Stimulated activated CD4-positive, alpha-beta T cell treated with anti-CD3 and anti-CD28 coated beads, TNF-alpha, amount 100 ng/mL, for 24 hours (primary cell): ENCODE data around the gene TECTA.
A peak's percentile ranks its signal among the peaks of the same experiment; 100 is the strongest.
"Not testable (repeated sequence)": the region's sequence is repeated elsewhere in the genome, so short reads cannot be mapped to it uniquely, and the experiment has no call there.

Experiments
- DNase-seq, 3 experiments: peaks; one replicate each; pipeline ENCODE4 v3.0.0-alpha.2; 2020; ENCODE audit warnings: low read depth in 3 of 3

The TECTA gene

DNA sequence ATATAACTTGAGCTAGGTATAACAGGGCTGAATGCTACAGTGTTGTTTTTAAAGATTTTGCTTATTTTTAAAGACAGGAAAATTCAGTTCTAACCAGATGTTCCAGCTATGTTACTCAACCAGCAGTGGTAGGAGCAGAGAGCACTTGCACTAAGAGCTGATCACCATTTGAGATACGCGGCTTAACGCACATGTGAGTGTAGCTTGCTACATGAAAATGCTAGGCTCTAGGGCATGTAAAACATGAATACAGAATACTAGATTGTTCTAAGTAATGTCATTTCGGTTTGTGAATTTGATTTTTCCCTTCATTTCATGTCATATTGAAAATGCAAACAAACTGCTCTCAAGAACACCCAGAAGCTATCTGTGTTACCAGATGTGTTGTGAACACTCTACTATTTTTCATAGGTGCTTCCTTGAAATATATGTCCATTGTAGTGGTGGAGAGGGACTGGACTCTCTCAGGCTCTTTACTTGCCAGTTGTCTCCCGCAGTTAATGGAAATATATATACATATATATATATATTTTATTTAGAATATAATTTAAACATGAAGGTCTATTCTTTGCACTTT is 10.8 kb upstream of the TECTA start:
- no peak for DNase-seq

DNA sequence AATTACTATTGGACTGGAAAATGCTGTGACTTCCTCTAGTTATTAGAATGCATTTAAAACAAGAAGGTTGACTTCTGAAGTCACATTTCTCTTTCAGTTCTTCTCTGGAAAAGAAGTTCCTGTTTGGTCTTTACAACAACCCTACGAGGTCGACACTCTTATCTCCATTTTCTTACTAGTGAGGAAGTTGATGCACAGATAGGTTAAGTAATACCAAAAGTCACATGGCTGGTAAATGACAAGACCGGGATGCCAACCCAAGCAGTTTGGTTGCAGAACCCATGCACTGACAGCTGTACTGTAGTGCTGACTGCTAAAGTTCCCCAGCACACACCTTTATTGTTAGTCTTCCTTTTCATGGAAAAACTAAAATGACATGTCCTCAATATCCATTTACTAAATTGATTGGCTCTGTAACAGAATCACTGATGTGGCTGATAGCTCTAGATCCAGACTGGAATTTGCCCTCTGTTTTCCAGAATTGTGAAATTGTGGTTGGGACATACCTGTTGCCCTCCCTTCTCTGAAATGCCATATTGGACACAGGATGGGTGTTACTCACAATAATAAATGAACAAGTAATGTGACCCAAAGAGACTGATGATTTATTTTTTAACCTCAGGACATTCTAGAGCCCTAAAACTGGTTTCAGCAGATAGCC is 9.4 kb upstream of the TECTA start:
- no peak for DNase-seq

GRCh38 chr11:121095561-121095960 is 5.5 kb upstream of the TECTA start:
- DNase-seq = no peak

DNA sequence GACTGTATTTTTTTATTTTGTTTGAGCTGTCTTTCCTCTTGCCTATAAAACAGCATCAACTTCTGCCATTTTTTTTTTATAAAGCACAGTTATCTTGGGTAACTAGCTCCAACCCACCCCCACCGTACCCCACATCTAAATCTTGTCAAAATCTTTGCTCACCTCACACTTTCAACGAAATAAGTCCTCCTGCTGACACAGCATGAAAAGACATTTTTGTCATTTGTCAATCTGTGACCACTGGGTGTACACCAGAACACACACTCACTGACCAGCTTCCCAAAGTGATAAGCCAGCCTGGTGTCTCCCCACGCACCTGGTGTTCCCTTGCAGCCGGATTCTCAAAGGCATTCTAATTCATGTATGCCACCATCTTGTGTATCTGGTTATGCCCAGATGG is 1.7 kb upstream of the TECTA start:
- DNase-seq = no peak

- DNase-seq = no peak
Observed at GRCh38 chr11:121099885-121100284, 1.2 kb upstream of the TECTA start.

DNA sequence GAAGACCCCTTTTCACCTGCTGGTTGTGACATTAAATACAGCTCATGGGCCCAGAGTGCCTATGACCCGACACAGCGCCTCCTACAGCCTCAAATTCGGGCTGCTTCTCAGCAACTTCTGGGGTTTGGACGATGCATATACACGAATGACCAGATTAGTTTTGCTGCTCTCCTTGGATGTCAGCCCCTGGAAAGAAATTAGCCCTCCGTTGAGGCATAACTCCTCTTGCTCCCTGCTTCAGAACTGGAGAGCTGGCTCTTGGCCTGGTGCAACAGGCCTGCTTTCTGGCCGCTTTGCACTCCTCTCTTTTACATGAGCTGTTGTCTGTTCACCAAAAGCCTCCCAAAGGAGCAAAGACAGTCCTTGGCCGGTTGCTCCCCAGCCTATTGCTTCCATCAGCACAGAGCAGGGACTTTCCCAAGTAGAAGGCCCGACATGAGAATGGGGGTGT is 3.3 kb downstream of the TECTA start:
- no peak for DNase-seq

GRCh38 chr11:121105063-121105480 is 4.0 kb downstream of the TECTA start:
- no peak for DNase-seq

- DNase-seq = no peak
Observed at GRCh38 chr11:121105481-121106195, 4.6 kb downstream of the TECTA start.

GRCh38 chr11:121106812-121107211 is 5.8 kb downstream of the TECTA start:
- DNase-seq = no peak

DNA sequence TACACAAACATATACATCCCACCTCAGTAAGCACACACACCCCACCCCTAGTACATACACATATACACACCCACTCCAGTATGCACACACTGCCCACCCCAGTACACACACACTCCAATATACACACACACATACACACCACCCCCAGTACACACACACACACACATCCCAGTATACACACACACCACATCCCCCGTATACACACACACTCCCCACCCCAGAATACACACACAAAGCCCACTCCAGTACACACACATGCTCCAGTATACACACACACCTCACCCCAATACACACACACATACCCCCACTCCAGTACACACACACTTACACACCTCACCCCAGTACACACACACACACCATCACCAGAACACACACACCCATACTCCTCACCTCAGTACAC is 7.4 kb downstream of the TECTA start:
- no peak for DNase-seq

GRCh38 chr11:121109471-121109870 is 8.4 kb downstream of the TECTA start:
- no peak for DNase-seq

DNA sequence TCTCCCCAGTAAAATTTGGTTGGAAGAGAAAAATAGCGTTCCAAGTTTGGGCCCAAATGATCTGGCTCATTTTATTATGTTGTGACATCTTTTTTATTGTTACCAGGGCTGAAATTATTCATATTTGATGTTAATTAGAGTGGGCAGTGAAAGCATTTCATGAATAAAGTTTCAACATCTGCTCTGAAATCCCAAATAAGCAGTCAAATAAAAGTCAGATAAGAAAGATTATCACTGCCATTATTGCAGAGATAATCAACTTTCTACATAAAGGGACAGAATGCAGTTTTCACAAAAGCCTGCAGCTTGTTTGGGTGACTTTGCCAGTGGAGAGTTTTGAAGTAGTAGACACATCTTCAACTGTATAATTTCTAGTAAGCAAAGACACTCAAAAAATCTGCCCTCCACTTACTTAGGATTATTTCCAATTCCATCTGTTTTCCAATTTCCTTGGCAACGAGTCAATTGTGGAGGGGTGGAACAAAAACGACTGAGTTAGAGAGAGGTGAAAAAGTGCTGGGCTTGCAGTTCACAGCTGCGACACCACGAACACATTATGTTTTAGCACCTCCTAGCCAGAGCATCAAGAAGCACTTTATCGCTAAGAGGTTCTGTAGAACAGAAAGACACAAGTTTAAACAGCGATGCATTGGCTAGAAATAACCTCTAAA is 9.0 kb downstream of the TECTA start:
- DNase-seq = no peak

- DNase-seq = no peak
Observed at GRCh38 chr11:121110871-121111724, 10.1 kb downstream of the TECTA start.

GRCh38 chr11:121112498-121113455 is 11.7 kb downstream of the TECTA start:
- DNase-seq = peak in 1 of 3 experiments; percentile 24

- DNase-seq = no peak
Observed at GRCh38 chr11:121113611-121114010, 12.6 kb downstream of the TECTA start.

GRCh38 chr11:121115024-121115423 is 14.0 kb downstream of the TECTA start:
- not testable (repeated sequence) for DNase-seq

GRCh38 chr11:121117788-121118187 is 16.7 kb downstream of the TECTA start:
- no peak for DNase-seq

DNA sequence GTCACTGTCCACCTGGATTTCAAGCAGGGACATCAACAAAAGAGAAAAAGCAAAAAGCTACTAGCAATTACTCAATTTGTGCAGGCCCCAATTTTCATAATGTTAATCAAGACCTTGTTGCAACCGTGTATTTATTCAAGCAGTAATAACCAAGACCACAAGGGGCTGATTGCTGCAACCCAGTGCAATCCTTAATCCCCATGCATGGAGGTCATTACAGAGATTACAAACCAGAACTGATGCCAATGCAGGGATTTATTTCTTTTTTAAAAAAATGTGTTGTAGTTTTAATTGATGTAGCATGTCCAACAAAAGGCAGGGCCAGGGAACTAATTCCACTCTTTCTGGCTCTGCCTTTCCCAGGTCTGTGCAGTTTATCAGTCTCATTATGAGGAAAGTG is 18.4 kb downstream of the TECTA start:
- no peak for DNase-seq

DNA sequence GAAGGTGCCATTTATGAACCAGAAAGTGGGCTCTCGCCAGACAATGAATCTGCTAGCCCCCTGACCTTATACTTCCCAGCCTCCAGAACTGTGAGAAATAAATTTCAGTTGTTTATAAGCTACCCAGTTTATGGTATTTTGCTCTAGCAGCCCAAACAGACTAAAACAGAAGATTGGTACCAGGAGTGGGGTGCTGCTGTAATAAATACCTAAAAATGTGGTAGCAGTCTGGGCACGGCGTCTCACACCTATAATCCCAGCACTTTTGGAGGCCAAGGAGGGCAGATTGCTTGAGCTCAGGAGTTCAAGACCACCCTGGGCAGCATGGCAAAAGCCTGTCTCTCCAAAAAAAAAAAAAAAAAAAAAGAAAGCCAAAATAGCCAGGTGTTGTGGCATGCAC is 21.3 kb downstream of the TECTA start:
- no peak for DNase-seq

DNA sequence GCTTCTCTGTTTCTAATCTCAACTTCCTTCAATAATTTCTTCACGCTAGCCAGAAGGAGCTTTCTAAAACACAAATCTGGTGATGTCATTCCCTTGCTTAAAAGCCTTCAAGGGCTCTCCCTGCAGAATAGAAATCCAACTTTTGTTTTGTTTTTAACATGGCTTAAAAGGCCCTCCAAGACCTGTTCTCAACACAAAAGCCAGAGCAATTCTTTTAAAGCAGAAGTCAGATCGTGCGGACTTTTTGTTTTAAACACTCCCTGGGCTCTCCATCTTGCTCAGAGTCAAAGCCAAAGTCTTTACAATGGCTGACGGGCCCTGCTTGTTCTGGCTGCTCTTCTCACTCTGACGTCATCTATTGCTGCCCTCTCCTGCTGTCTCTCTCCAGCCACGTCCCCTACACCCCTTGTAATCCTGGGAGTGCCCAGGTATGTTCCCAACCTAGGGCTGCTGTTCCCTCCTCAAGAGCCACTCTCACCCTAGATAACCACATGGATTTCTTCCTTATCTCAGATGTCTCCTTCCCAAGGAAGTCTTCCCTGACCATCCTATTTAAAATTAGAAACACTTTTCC is 22.5 kb downstream of the TECTA start:
- no peak for DNase-seq
